ENCODE results near the gene RASA3. TPM values are rescaled to one million over a fixed set of nuclear protein-coding genes. Genes with fewer than 3 reads are reported as not detected.

Gene RASA3
- total RNA-seq, 1 donor from 2014 or later: 41.1 TPM

- peaks cover 22% of the 10 kb centered on the region for H3K36me3 Mint-ChIP-seq (ENCODE audit: low read depth, unreplicated experiment)
- FAIRE-seq (no peak), DNase-seq (ENCODE audit: low read depth) (no peak)
- Histone ChIP-seq H3K9ac (ENCODE audit: low read length) (no peak overlapping the region), H3K4me1 (ENCODE audit: insufficient read depth, low read length) (peaks cover 11% of the 10 kb centered on the region), H3K9me3 (ENCODE audit: insufficient read depth, low read depth, low read length) (no peaks in the 10 kb centered on the region), H4K20me1 (ENCODE audit: insufficient read depth, low read length) (peaks cover 28% of the 10 kb centered on the region), H3K36me3 (ENCODE audit: insufficient read depth, low read length) (peaks cover 23% of the 10 kb centered on the region), H3K27ac (ENCODE audit: low read depth, low read length) (no peak overlapping the region), H3K27me3 (ENCODE audit: insufficient read depth, low read length) (no peaks in the 10 kb centered on the region), H3K4me2 (ENCODE audit: low read length) (no peak overlapping the region), H3K79me2 (ENCODE audit: insufficient read depth, low read length) (peaks cover 4% of the 10 kb centered on the region), H2AFZ (ENCODE audit: low read depth, low read length) (no peak overlapping the region), H3K4me3 (ENCODE audit: insufficient read depth, low read depth, low read length) (no peak overlapping the region)
- no peak overlapping the region for H3K4me3 Mint-ChIP-seq (ENCODE audit: unreplicated experiment)
- H3K4me1 Mint-ChIP-seq (ENCODE audit: low read depth, unreplicated experiment): peaks cover 5% of the 10 kb centered on the region
- H3K9me3 Mint-ChIP-seq (ENCODE audit: unreplicated experiment): no peaks in the 10 kb centered on the region
- no peak overlapping the region for H3K27ac Mint-ChIP-seq (ENCODE audit: unreplicated experiment)
- TF ChIP-seq EZH2 (IDR thresholded peaks at IDR 0.05; ENCODE audit: insufficient read depth, low read length): no peak
- TF ChIP-seq CTCF (IDR thresholded peaks at IDR 0.05; ENCODE audit: insufficient read depth, low read depth, low read length): no peak
- no peaks in the 10 kb centered on the region for H3K27me3 Mint-ChIP-seq (ENCODE audit: low read depth, unreplicated experiment)
Measured at GRCh38 chr13:113978741-113979481, 153.5 kb downstream of the RASA3 start.

GRCh38 chr13:113977976-113978375 lies 154.4 kb downstream of the RASA3 start:
- Histone ChIP-seq H3K27ac (ENCODE audit: low read depth, low read length) (no peak overlapping the region), H3K4me2 (ENCODE audit: low read length) (no peak overlapping the region), H3K4me1 (ENCODE audit: insufficient read depth, low read length) (peaks cover 11% of the 10 kb centered on the region), H3K36me3 (ENCODE audit: insufficient read depth, low read length) (peaks cover 23% of the 10 kb centered on the region), H3K9me3 (ENCODE audit: insufficient read depth, low read depth, low read length) (no peaks in the 10 kb centered on the region), H2AFZ (ENCODE audit: low read depth, low read length) (no peak overlapping the region), H3K9ac (ENCODE audit: low read length) (no peak overlapping the region), H3K4me3 (ENCODE audit: insufficient read depth, low read depth, low read length) (no peak overlapping the region), H4K20me1 (ENCODE audit: insufficient read depth, low read length) (peaks cover 33% of the 10 kb centered on the region), H3K79me2 (ENCODE audit: insufficient read depth, low read length) (peaks cover 4% of the 10 kb centered on the region), H3K27me3 (ENCODE audit: insufficient read depth, low read length) (no peaks in the 10 kb centered on the region)
- peaks cover 22% of the 10 kb centered on the region for H3K36me3 Mint-ChIP-seq (ENCODE audit: low read depth, unreplicated experiment)
- FAIRE-seq (no peak), DNase-seq (ENCODE audit: low read depth) (no peak)
- peaks cover 5% of the 10 kb centered on the region for H3K4me1 Mint-ChIP-seq (ENCODE audit: low read depth, unreplicated experiment)
- peak overlapping the region; percentile 66 for H3K27ac Mint-ChIP-seq (ENCODE audit: unreplicated experiment)
- TF ChIP-seq CTCF (IDR thresholded peaks at IDR 0.05; ENCODE audit: insufficient read depth, low read depth, low read length) (no peak), EZH2 (IDR thresholded peaks at IDR 0.05; ENCODE audit: insufficient read depth, low read length) (no peak)
- H3K4me3 Mint-ChIP-seq (ENCODE audit: unreplicated experiment): no peak overlapping the region
- no peaks in the 10 kb centered on the region for H3K27me3 Mint-ChIP-seq (ENCODE audit: low read depth, unreplicated experiment)
- no peaks in the 10 kb centered on the region for H3K9me3 Mint-ChIP-seq (ENCODE audit: unreplicated experiment)

Data from astrocyte (in vitro differentiated cells and primary cell).